Activated naive CD8-positive, alpha-beta T cell (primary cell): ENCODE data around the gene TOM1.

Experiments used
- H3K27ac Mint-ChIP-seq: one replicate; pipeline ENCODE4 v1.8.0; 2021; ENCODE audit warnings: mixed read lengths
- H3K27me3 Mint-ChIP-seq: one replicate; pipeline ENCODE4 v1.8.0; 2021; ENCODE audit warnings: mixed read lengths
- H3K36me3 Mint-ChIP-seq: one replicate; pipeline ENCODE4 v1.8.0; 2021; ENCODE audit warnings: mixed read lengths
- H3K4me1 Mint-ChIP-seq: one replicate; pipeline ENCODE4 v1.8.0; 2021; ENCODE audit warnings: low read depth, mixed read lengths
- H3K4me3 Mint-ChIP-seq: one replicate; pipeline ENCODE4 v1.8.0; 2021; ENCODE audit warnings: mild to moderate bottlenecking, mixed read lengths
- H3K9me3 Mint-ChIP-seq: one replicate; pipeline ENCODE4 v1.8.0; 2021; ENCODE audit warnings: low read depth, mixed read lengths

Gene TOM1

GRCh38 chr22:35378621-35379020 lies 78.9 kb downstream of the TOM1 start:
- Mint-ChIP-seq H3K4me3 (no peak overlapping the region), H3K36me3 (no peaks in the 10 kb centered on the region), H3K27me3 (peaks cover 13% of the 10 kb centered on the region), H3K9me3 (no peaks in the 10 kb centered on the region), H3K4me1 (peaks cover 20% of the 10 kb centered on the region), H3K27ac (no peak overlapping the region)

DNA sequence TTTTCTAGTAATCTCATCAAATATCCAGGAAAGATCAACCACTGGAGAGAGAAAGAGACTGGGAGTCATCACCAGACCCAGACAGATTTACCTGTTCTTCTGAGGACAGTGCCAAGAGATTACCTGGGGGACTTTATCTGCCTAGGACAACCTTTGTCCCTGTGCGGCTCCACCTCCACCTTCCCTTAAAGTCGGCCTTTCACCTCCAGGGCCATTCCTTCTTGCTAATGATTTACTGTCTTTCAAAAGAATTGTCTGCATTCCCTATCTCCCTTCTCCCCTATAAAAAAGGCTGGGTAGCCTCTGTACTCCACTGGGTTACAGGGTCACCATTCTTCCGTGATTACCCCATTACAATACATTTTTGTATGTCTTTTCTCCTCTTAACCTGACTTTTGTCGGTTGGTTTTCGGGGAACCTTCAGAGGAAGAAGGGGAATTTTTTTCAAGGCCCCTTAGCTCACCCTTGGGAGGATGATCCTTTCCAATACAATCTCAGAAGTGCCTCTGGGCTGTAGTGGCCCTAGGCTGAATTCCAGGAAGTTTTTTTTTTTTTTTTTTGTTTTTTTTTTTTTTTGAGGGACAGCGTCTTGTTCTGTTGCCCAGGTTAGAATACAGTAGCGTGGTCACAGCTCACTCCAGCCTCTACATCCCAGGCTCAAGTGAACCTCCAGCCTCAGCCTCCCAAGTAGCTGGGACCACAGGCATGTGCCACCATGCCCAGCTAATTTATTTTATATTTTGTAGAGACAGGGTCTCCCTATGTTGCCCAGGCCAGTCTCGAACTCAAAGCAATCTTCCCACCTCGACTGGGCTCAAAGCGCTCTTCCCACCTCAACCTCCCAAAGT lies 79.7 kb downstream of the TOM1 start:
- H3K27me3 Mint-ChIP-seq: peaks cover 17% of the 10 kb centered on the region
- H3K9me3 Mint-ChIP-seq: no peaks in the 10 kb centered on the region
- H3K36me3 Mint-ChIP-seq: no peaks in the 10 kb centered on the region
- no peak overlapping the region for H3K27ac Mint-ChIP-seq
- H3K4me3 Mint-ChIP-seq: no peak overlapping the region
- H3K4me1 Mint-ChIP-seq: peaks cover 20% of the 10 kb centered on the region

DNA sequence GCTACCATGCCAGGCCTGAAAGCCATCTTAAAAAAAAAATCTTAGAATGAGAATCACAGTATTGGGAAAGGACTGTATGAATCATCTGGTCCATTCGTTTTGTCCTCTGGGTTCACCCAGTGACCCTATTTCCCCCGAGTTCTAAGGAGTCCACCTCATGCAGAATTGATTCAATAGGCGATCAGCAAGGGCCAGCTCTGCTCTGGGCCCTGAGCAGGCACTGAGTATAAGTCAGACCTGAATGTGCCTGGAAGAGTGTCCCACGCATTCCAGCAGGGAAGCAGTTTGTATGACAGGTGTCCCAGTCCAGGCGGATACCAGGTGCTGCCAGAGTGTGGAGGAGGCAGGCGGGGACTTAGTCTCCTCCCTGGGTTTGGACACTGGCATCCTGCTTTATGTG lies 80.3 kb downstream of the TOM1 start:
- H3K9me3 Mint-ChIP-seq: no peaks in the 10 kb centered on the region
- no peak overlapping the region for H3K27ac Mint-ChIP-seq
- no peaks in the 10 kb centered on the region for H3K36me3 Mint-ChIP-seq
- peaks cover 20% of the 10 kb centered on the region for H3K4me1 Mint-ChIP-seq
- no peak overlapping the region for H3K4me3 Mint-ChIP-seq
- H3K27me3 Mint-ChIP-seq: peaks cover 21% of the 10 kb centered on the region

- H3K4me1 Mint-ChIP-seq: peaks cover 20% of the 10 kb centered on the region
- no peaks in the 10 kb centered on the region for H3K36me3 Mint-ChIP-seq
- H3K27me3 Mint-ChIP-seq: peaks cover 21% of the 10 kb centered on the region
- peak within 1 kb of the TSS; percentile 38 for H3K4me3 Mint-ChIP-seq
- H3K27ac Mint-ChIP-seq: no peak within 1 kb of the TSS
- no peaks in the 10 kb centered on the region for H3K9me3 Mint-ChIP-seq
These were observed 81.1 kb downstream of the TOM1 start, which contains the start of gene HMOX1 for GRCh38 chr22:35380537-35381423. Gene HMOX1 (plus strand): TSS chr22:35381096. CDS start chr22:35381174, 78 bp downstream.

GRCh38 chr22:35381424-35382009 lies 81.8 kb downstream of the TOM1 start:
- H3K4me1 Mint-ChIP-seq: peaks cover 20% of the 10 kb centered on the region
- H3K27ac Mint-ChIP-seq: no peak overlapping the region
- H3K27me3 Mint-ChIP-seq: peaks cover 23% of the 10 kb centered on the region
- peak overlapping the region; percentile 36 for H3K4me3 Mint-ChIP-seq
- no peaks in the 10 kb centered on the region for H3K36me3 Mint-ChIP-seq
- H3K9me3 Mint-ChIP-seq: no peaks in the 10 kb centered on the region

DNA sequence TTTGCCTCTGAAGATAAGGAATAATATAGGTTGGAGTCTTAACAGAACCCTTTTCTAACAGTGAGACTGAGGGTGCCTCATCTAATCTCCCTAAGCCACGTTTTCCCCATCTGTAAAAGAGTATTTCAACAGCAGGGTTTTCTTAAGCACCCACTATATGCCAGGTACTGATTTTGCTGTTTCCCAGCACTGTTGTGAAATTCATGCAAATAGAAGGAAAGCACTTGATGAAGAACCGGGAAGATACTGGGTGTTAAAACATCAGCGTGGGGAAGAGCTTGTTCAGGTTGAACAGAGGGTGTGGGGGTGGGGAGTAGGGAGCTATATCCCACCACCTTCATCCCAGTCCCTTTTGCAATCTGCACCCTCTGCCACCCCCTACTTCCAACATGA lies 84.0 kb downstream of the TOM1 start:
- Mint-ChIP-seq H3K4me3 (no peak overlapping the region), H3K9me3 (no peaks in the 10 kb centered on the region), H3K27me3 (peaks cover 23% of the 10 kb centered on the region), H3K36me3 (no peaks in the 10 kb centered on the region), H3K4me1 (peaks cover 6% of the 10 kb centered on the region), H3K27ac (no peak overlapping the region)

GRCh38 chr22:35384527-35384926 lies 84.8 kb downstream of the TOM1 start:
- Mint-ChIP-seq H3K9me3 (no peaks in the 10 kb centered on the region), H3K27me3 (peaks cover 23% of the 10 kb centered on the region), H3K36me3 (no peaks in the 10 kb centered on the region), H3K4me3 (no peak overlapping the region), H3K4me1 (peaks cover 6% of the 10 kb centered on the region), H3K27ac (no peak overlapping the region)

GRCh38 chr22:35384975-35385588 lies 85.4 kb downstream of the TOM1 start:
- H3K4me1 Mint-ChIP-seq: peaks cover 6% of the 10 kb centered on the region
- H3K36me3 Mint-ChIP-seq: no peaks in the 10 kb centered on the region
- peaks cover 21% of the 10 kb centered on the region for H3K27me3 Mint-ChIP-seq
- H3K4me3 Mint-ChIP-seq: no peak overlapping the region
- H3K9me3 Mint-ChIP-seq: no peaks in the 10 kb centered on the region
- no peak overlapping the region for H3K27ac Mint-ChIP-seq

- H3K9me3 Mint-ChIP-seq: no peaks in the 10 kb centered on the region
- H3K4me3 Mint-ChIP-seq: no peak overlapping the region
- H3K27me3 Mint-ChIP-seq: peaks cover 19% of the 10 kb centered on the region
- peaks cover under 1% of the 10 kb centered on the region for H3K4me1 Mint-ChIP-seq
- H3K36me3 Mint-ChIP-seq: no peaks in the 10 kb centered on the region
- H3K27ac Mint-ChIP-seq: no peak overlapping the region
These were observed 87.1 kb downstream of the TOM1 start for GRCh38 chr22:35386670-35387288.

DNA sequence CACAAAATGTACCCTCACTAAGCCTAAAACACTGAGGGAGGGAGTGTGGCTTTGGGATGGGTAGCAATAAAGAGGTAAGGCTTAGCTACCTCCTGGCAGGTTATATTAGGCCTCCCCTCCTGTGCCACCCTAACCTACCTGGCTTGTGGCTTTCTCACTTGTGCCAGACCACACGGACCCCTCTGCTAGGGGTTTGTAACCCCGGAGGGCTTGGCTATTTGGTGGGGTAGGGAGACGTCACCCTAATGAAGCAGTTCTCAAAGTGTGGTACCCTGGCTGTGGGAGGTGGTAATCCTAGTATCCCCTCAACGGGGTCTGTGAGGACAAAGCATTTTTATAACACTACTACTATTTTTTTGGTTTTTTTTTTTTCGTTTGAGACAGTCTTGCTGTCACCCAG lies 91.2 kb downstream of the TOM1 start:
- Mint-ChIP-seq H3K27me3 (peaks cover 1% of the 10 kb centered on the region), H3K36me3 (no peaks in the 10 kb centered on the region), H3K4me1 (no peaks in the 10 kb centered on the region), H3K27ac (no peak overlapping the region), H3K9me3 (no peaks in the 10 kb centered on the region), H3K4me3 (no peak overlapping the region)

DNA sequence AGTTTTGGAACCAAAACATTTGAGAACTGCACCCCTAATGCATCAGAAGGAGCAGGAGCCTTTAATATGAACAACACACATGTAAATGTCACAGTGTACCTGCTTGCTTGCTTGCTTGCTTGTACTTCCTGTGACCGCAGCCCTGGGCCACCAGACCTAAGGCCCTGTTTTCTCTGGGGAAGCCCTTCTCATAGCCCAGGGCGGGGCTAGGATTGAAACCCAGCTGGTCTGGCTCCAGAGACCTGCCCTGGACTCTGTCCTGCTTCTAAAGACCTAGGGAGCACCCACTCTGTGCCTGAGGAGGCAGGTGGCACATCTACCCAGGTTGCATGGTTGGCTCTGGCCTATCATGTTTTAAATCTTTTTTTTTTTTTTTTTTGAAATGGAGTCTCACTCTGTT lies 92.7 kb downstream of the TOM1 start:
- Mint-ChIP-seq H3K9me3 (no peaks in the 10 kb centered on the region), H3K27ac (no peak overlapping the region), H3K4me3 (no peak overlapping the region), H3K27me3 (no peaks in the 10 kb centered on the region), H3K36me3 (no peaks in the 10 kb centered on the region), H3K4me1 (no peaks in the 10 kb centered on the region)

DNA sequence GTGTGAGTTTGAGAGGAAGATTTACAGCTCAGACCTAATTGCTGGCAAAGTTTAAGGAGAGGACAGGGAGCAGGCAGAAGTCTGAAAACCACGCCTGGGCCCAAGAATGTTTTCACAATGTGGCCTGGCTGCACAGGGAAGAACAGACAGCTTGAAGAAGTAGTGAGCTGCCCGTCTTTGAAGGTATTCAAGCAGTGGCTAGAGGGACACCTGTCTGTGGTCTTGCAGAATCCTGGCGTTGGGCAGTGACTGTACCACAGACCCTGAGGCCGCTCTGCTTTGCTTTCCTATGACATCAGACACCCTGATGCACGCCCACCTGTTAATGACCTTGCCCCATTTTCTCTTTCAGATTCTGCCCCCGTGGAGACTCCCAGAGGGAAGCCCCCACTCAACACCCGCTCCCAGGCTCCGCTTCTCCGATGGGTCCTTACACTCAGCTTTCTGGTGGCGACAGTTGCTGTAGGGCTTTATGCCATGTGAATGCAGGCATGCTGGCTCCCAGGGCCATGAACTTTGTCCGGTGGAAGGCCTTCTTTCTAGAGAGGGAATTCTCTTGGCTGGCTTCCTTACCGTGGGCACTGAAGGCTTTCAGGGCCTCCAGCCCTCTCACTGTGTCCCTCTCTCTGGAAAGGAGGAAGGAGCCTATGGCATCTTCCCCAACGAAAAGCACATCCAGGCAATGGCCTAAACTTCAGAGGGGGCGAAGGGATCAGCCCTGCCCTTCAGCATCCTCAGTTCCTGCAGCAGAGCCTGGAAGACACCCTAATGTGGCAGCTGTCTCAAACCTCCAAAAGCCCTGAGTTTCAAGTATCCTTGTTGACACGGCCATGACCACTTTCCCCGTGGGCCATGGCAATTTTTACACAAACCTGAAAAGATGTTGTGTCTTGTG lies 93.7 kb downstream of the TOM1 start:
- Mint-ChIP-seq H3K4me1 (no peaks in the 10 kb centered on the region), H3K27me3 (no peaks in the 10 kb centered on the region), H3K9me3 (no peaks in the 10 kb centered on the region), H3K36me3 (no peaks in the 10 kb centered on the region), H3K27ac (no peak overlapping the region), H3K4me3 (no peak overlapping the region)

DNA sequence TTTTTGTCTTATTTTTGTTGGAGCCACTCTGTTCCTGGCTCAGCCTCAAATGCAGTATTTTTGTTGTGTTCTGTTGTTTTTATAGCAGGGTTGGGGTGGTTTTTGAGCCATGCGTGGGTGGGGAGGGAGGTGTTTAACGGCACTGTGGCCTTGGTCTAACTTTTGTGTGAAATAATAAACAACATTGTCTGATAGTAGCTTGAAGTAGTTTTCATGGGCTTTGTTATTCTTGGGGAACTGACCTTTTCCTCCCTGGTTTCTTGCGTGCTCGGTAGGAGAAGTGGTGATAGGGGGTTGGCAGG lies 94.3 kb downstream of the TOM1 start:
- no peaks in the 10 kb centered on the region for H3K27me3 Mint-ChIP-seq
- H3K4me1 Mint-ChIP-seq: no peaks in the 10 kb centered on the region
- no peak overlapping the region for H3K4me3 Mint-ChIP-seq
- no peaks in the 10 kb centered on the region for H3K36me3 Mint-ChIP-seq
- H3K27ac Mint-ChIP-seq: no peak overlapping the region
- H3K9me3 Mint-ChIP-seq: no peaks in the 10 kb centered on the region
